GM21723 (cell line): ENCODE results near the gene DOCK7.
A peak's percentile ranks its signal among the peaks of the same experiment; 100 is the strongest.

Experiments used
- ATAC-seq: cut with Tn5 transposase; IDR thresholded peaks from one replicate; pipeline ENCODE4 v1.9.1; 2021; ENCODE audit warnings: mild to moderate bottlenecking, moderate library complexity; ENCODE audit not compliant: unreplicated experiment

Gene DOCK7

DNA sequence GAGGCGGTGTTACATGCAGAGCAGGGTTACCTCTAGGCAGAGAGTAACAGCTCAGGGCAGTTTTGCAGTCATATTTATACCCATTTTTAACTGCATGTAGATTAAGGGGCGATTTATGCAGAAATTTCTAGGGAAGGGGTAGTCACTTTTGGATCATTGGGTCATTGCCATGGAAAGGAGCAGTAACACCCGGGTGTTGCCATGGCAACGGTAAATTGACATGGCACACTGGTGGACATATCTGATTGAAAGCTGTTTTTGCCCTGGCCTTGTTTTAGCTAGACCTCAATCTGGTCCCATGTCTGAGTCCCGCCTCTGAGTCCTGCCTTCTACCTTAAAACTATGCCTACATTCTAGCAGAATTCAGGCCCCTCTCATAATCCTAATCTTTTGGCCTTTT lies 263.1 kb downstream of the DOCK7 start:
- ATAC-seq, result no peak

DNA sequence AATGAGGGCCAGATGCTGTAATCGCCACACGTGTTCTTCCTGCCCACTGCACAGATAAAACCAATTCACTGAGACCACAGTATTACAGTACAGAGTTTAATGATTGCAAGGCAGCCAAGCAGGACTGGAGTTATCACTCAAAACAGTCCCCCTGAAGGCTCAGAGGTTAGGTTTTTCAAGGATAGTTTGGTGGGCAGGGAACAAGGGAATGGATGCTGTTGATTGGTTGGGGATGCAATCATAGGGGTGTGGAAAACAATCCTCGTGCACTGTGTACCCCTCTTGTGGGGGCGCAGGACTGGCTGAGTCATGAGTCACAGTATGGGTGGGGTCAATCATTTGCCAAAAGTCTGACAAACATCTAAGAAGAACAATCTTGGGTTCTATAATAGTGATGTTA lies 263.8 kb downstream of the DOCK7 start:
- no peak for ATAC-seq

DNA sequence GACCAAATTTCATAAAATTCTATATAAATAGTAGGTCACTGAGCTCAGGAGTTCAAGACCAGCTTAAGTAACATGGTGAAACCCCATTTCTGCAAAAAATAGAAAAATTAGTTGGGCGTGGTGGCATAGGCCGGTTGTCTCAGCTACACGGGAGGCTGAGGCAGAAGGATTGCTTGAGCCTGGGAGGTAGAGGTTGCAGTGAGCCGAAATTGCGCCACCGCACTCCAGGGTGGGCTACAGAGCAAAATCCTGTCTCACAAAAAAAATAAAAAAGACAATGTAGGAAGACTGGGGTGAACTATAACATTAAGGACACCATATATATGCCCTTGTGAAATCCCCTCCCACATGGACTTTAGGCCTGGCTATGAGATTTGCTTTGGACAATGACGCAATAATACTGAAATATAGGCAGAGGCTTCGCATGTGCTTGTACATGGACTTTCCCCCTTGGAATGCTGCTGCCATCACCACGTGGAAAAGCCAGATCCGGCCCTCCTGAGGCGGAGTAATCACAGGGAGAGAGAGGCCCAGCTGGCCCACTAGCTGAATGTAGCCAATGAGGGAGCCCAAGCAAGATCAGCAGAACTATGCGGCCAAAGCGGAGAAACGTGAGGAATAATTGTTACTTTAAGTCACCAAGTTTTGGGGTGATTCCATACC lies 264.5 kb downstream of the DOCK7 start:
- ATAC-seq, result no peak

DNA sequence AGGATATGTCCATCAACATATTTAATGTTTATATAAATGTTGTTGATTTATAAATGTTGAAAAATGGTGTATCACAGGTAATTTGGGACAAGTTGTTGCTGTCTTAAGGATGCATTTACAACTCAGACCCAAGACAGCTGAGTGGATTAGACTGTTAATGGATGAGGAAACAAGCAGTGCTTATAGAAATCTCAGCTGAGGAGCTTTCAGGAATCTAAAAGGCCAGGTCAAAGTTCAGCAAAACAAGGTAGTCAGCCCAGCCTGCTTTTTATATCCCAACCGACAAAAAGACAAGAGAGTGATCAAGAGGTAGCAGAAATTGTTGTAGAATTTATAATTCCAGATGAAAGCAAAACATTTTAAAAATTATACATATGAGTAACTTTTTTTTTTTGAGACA lies 268.0 kb downstream of the DOCK7 start:
- no peak for ATAC-seq

DNA sequence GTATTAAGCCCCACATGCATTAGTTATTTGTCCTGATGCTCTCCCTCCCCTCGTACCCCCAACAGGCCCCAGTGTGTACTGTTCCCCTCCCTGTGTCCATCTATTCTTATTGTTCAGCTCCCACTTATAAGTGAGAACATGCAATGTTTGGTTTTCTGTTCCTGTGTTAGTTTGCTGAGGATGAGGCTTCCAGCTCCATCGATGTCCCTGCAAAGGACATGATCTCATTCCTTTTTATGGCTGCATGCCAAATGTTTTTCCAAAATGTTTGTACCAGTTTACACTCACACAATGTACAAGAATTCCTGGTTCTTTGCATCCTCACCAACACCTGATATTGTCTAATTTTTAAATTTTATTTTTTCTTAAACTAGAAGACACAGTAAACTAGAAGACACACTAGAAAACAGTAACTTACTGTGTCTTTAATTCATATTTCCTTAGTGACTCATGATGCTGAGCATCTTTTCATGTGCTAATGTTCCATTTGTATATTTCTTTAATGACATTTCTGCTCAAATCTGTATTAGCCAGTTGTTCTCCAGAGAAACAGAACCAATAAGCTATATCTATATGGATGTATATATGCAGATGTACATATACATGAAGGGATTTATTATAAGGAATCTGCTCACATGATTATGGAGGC lies 270.7 kb downstream of the DOCK7 start:
- no peak for ATAC-seq

DNA sequence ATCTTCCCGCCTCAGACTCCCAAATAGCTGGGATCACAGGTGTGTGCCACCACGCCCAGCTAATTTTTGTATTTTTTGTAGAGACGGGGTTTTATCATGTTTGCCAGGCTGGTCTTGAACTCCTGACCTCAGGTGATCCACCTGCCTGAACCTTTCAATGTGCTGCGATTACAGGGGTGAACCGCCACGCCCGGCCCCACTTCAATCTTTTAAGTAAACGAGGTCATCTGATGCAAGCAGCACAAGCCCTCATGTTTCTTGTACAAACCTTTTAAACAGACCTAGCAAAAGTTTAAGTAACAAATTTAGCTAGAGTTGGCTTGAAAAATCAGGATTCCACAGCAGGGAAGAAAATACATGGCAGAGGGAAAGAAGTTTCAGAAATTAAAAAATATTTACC lies 272.5 kb downstream of the DOCK7 start:
- no peak for ATAC-seq

DNA sequence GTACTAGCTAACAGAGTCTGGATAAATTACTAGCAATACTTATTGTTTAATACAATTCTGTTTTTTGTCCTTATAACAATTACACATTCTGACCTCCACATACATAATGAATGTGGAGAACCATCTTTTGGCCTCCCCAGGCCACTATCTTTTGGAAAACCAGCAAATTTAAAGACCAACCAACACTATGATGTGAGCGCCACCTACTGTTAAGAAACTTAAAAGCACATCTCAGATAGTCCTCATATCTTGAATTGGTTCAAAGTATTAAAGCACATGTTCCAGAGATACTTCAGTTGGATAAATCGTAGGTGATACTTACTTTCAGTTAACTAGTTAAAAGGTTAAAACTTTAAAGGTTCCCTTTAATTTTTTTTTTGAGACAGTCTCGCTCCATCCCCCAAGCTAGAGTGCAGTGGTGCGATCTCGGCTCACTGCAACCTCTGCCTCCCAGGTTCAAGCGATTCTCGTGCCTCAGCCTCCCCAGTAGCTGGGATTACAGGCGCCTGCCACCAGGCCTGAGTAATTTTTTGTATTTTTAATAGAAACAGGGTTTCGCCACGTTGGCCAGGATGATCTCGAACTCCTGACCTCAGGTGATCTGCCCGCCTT lies 280.7 kb downstream of the DOCK7 start:
- peak; percentile 59 for ATAC-seq

DNA sequence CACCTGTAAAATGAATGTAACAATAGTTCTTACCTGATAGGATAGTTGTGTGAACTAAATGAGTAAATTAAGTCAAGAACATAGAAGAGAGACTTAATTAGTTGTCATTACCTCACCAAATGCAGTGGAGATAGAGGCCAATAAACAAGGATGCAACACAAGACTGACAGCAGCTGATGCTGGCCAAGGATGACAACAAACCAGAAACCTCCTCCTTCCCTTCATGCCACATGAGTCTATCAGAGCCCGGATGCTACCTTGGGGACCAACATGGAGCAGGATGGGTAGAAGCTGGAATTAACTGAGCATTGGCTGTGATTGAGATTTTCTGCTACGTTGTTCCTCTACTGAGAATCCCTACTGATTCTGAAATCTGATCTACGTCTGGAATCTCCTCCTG lies 281.6 kb downstream of the DOCK7 start:
- ATAC-seq, result no peak

DNA sequence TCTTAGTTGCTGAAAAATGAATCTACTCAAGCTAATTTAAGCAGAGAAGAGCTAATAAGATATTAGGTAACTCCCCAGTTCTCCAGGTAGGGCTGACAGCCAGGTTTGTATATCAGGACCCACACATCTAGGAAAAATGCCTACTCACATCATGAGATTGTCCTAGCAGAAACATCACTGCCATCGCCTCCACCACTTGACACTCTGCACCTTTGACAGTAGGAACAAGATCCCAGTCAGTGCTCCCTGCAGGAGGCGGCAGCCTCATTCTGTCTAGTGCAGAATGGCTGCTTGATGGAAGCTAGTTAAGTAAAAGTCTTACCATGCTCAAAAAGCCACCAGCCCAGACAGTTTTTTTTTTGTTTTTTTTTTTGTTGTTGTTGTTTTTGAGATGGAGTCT lies 282.9 kb downstream of the DOCK7 start:
- ATAC-seq, result no peak
